ENCODE results near the gene SERGEF. TPM values are rescaled to one million over a fixed set of nuclear protein-coding genes. Genes with fewer than 3 reads are reported as not detected.

SERGEF gene
- total and polyA plus RNA-seq, 4 donors: 20.2 to 85.0 (median 26.9) TPM

- Histone ChIP-seq H3K27me3 (ENCODE audit: control insufficient read depth in 3 of 3, insufficient read depth in 3 of 3, low read length in 2 of 3) (peaks cover 0 to 5% (median 4%) of the 10 kb centered on the region in 3 donors), H3K4me1 (ENCODE audit: control insufficient read depth in 5 of 5, insufficient read depth in 5 of 5, low read length in 5 of 5) (peaks cover 2 to 11% (median 5%) of the 10 kb centered on the region in 5 donors), H3K4me3 (peak overlapping the region; percentile 72), H3K36me3 (ENCODE audit: control insufficient read depth in 4 of 4, insufficient read depth in 4 of 4, low read length in 4 of 4) (no peaks in the 10 kb centered on the region), H3K9ac (ENCODE audit: insufficient read depth in 1 of 2, low read length in 2 of 2) (peak overlapping the region in 1 of 2 donors; percentile 43), H3K27ac (ENCODE audit: low read depth in 1 of 2, low read length in 1 of 2) (peak overlapping the region in 1 of 2 donors; percentile 91), H3K9me3 (ENCODE audit: control insufficient read depth in 4 of 4, insufficient read depth in 3 of 4, low read length in 3 of 4) (no peaks in the 10 kb centered on the region)
- TF ChIP-seq CTCF (IDR thresholded peaks at IDR 0.05; ENCODE audit: control extremely low read depth, extremely low read depth): no peak
- ATAC-seq (ENCODE audit: insufficient read depth, low FRiP score) (no peak), DNase-seq (peak; percentile 20 to 40 (median 24))
- WGBS, 2 donors: 9 to 15% methylated on average over 46 of the region's 46 CpGs
Observed at GRCh38 chr11:18012122-18012905, 533 bp downstream of the SERGEF start.

- TF ChIP-seq CTCF (IDR thresholded peaks at IDR 0.05; ENCODE audit: control extremely low read depth, extremely low read depth): no peak
- ATAC-seq (ENCODE audit: insufficient read depth, low FRiP score) (no peak), DNase-seq (no peak)
- Histone ChIP-seq H3K27ac (ENCODE audit: low read depth in 1 of 2, low read length in 1 of 2) (no peak overlapping the region), H3K9me3 (ENCODE audit: control insufficient read depth in 4 of 4, insufficient read depth in 3 of 4, low read length in 3 of 4) (no peaks in the 10 kb centered on the region), H3K4me1 (ENCODE audit: control insufficient read depth in 5 of 5, insufficient read depth in 5 of 5, low read length in 5 of 5) (peaks cover 2 to 11% (median 5%) of the 10 kb centered on the region in 5 donors), H3K27me3 (ENCODE audit: control insufficient read depth in 3 of 3, insufficient read depth in 3 of 3, low read length in 2 of 3) (peaks cover 0 to 5% (median 4%) of the 10 kb centered on the region in 3 donors), H3K9ac (ENCODE audit: insufficient read depth in 1 of 2, low read length in 2 of 2) (no peak overlapping the region), H3K36me3 (ENCODE audit: control insufficient read depth in 4 of 4, insufficient read depth in 4 of 4, low read length in 4 of 4) (no peaks in the 10 kb centered on the region), H3K4me3 (no peak overlapping the region)
- 92 to 96% methylated on average over 8 of the region's 8 CpGs for WGBS, 2 donors
Observed at GRCh38 chr11:18011633-18012032, 1.2 kb downstream of the SERGEF start.

GRCh38 chr11:18010977-18011586, 1.8 kb downstream of the SERGEF start:
- Histone ChIP-seq H3K9me3 (ENCODE audit: control insufficient read depth in 4 of 4, insufficient read depth in 3 of 4, low read length in 3 of 4) (no peaks in the 10 kb centered on the region), H3K27ac (ENCODE audit: low read depth in 1 of 2, low read length in 1 of 2) (no peak overlapping the region), H3K27me3 (ENCODE audit: control insufficient read depth in 3 of 3, insufficient read depth in 3 of 3, low read length in 2 of 3) (peaks cover 0 to 5% (median under 1%) of the 10 kb centered on the region in 3 donors), H3K4me1 (ENCODE audit: control insufficient read depth in 5 of 5, insufficient read depth in 5 of 5, low read length in 5 of 5) (peaks cover 2 to 11% (median 5%) of the 10 kb centered on the region in 5 donors), H3K36me3 (ENCODE audit: control insufficient read depth in 4 of 4, insufficient read depth in 4 of 4, low read length in 4 of 4) (peaks cover 0 to 5% (median 2%) of the 10 kb centered on the region in 4 donors), H3K9ac (ENCODE audit: insufficient read depth in 1 of 2, low read length in 2 of 2) (no peak overlapping the region), H3K4me3 (no peak overlapping the region)
- DNase-seq (no peak), ATAC-seq (ENCODE audit: insufficient read depth, low FRiP score) (no peak)
- 92 to 93% methylated on average over 10 of the region's 10 CpGs for WGBS, 2 donors
- TF ChIP-seq CTCF (IDR thresholded peaks at IDR 0.05; ENCODE audit: control extremely low read depth, extremely low read depth): no peak

Data from lung (tissue), 12 donors.